ENCODE data around the gene HSPB3. TPM values are rescaled to one million over a fixed set of nuclear protein-coding genes. Genes with fewer than 3 reads are reported as not detected.

Gene HSPB3
- polyA plus RNA-seq, 1 donor (not counting 4 experiments of a cell fraction or from before 2014, with no cell fraction given), result 1.8 TPM

GRCh38 chr5:54446379-54446732 is 9.1 kb upstream of the HSPB3 start:
- Histone ChIP-seq H3K4me3 (ENCODE audit: control insufficient read depth in 2 of 3, extremely low read depth in 1 of 3, insufficient read depth in 2 of 3, low read depth in 1 of 3, low read length in 3 of 3) (no peak overlapping the region), H2AFZ (ENCODE audit: control insufficient read depth, low read length) (no peak overlapping the region), H3K36me3 (ENCODE audit: control insufficient read depth in 2 of 2, extremely low read depth in 1 of 2, insufficient read depth in 2 of 2, low read length in 2 of 2) (no peaks in the 10 kb centered on the region), H3K79me2 (ENCODE audit: control insufficient read depth, insufficient read depth, low read length) (no peaks in the 10 kb centered on the region), H3K9me1 (ENCODE audit: control insufficient read depth, extremely low read depth, insufficient read depth, low read length) (no peaks in the 10 kb centered on the region), H3K9ac (ENCODE audit: control insufficient read depth, extremely low read depth, insufficient read depth, low read length) (no peak overlapping the region), H3K4me1 (ENCODE audit: control insufficient read depth, extremely low read depth, insufficient read depth, low read length) (peaks cover 8% of the 10 kb centered on the region), H3K27ac (ENCODE audit: control insufficient read depth, insufficient read depth, low read length) (no peak overlapping the region), H3K27me3 (ENCODE audit: control insufficient read depth, extremely low read depth, insufficient read depth, low read length) (peaks cover 2% of the 10 kb centered on the region), H3K4me2 (ENCODE audit: control insufficient read depth, extremely low read depth, insufficient read depth, low read depth, low read length) (no peak overlapping the region), H3K9me3 (ENCODE audit: control insufficient read depth, low read depth, low read length) (no peaks in the 10 kb centered on the region), H4K20me1 (ENCODE audit: control insufficient read depth, extremely low read depth, insufficient read depth, low read length) (no peaks in the 10 kb centered on the region)
- DNase-seq (ENCODE audit: low read depth, low spot score), result no peak
- no peak for TF ChIP-seq EZH2 (IDR thresholded peaks at IDR 0.05; ENCODE audit: low read length)
- no peak for TF ChIP-seq CTCF (optimal IDR thresholded peaks at IDR 0.05 in 1 of 3, IDR thresholded peaks at IDR 0.05 in 1 of 3, conservative IDR thresholded peaks at IDR 0.05 in 1 of 3; ENCODE audit: extremely low read depth in 1 of 3, insufficient read depth in 2 of 3, low read length in 3 of 3)
- dilution Hi-C loops (cut with MboI; ENCODE audit: extremely low pct_ligation_motif_present, low sequenced_read_pairs), result no loop called here
- FAIRE-seq, result no peak

GRCh38 chr5:54449923-54450322 is 5.6 kb upstream of the HSPB3 start:
- Histone ChIP-seq H3K4me1 (ENCODE audit: control insufficient read depth, extremely low read depth, insufficient read depth, low read length) (peaks cover 2% of the 10 kb centered on the region), H3K9me1 (ENCODE audit: control insufficient read depth, extremely low read depth, insufficient read depth, low read length) (no peaks in the 10 kb centered on the region), H3K9ac (ENCODE audit: control insufficient read depth, extremely low read depth, insufficient read depth, low read length) (no peak overlapping the region), H3K27ac (ENCODE audit: control insufficient read depth, insufficient read depth, low read length) (no peak overlapping the region), H3K4me2 (ENCODE audit: control insufficient read depth, extremely low read depth, insufficient read depth, low read depth, low read length) (no peak overlapping the region), H3K27me3 (ENCODE audit: control insufficient read depth, extremely low read depth, insufficient read depth, low read length) (peaks cover 2% of the 10 kb centered on the region), H4K20me1 (ENCODE audit: control insufficient read depth, extremely low read depth, insufficient read depth, low read length) (no peaks in the 10 kb centered on the region), H2AFZ (ENCODE audit: control insufficient read depth, low read length) (no peak overlapping the region), H3K9me3 (ENCODE audit: control insufficient read depth, low read depth, low read length) (no peaks in the 10 kb centered on the region), H3K79me2 (ENCODE audit: control insufficient read depth, insufficient read depth, low read length) (no peaks in the 10 kb centered on the region), H3K4me3 (ENCODE audit: control insufficient read depth in 2 of 3, extremely low read depth in 1 of 3, insufficient read depth in 2 of 3, low read depth in 1 of 3, low read length in 3 of 3) (no peak overlapping the region), H3K36me3 (ENCODE audit: control insufficient read depth in 2 of 2, extremely low read depth in 1 of 2, insufficient read depth in 2 of 2, low read length in 2 of 2) (no peaks in the 10 kb centered on the region)
- DNase-seq (ENCODE audit: low read depth, low spot score) (no peak), FAIRE-seq (no peak)
- TF ChIP-seq CTCF (optimal IDR thresholded peaks at IDR 0.05 in 1 of 3, IDR thresholded peaks at IDR 0.05 in 1 of 3, conservative IDR thresholded peaks at IDR 0.05 in 1 of 3; ENCODE audit: extremely low read depth in 1 of 3, insufficient read depth in 2 of 3, low read length in 3 of 3) (no peak), EZH2 (IDR thresholded peaks at IDR 0.05; ENCODE audit: low read length) (no peak)
- dilution Hi-C loops (cut with MboI; ENCODE audit: extremely low pct_ligation_motif_present, low sequenced_read_pairs), result no loop called here

Data from keratinocyte (primary cell).